Activated CD4-positive, alpha-beta T cell treated with anti-CD3 and anti-CD28 coated beads, Interleukin-2, amount 10 ng/mL, durations not matched to agents 7 days and 5 days (primary cell): ENCODE measurements around the gene LOXL3. TPM values are rescaled to one million over a fixed set of nuclear protein-coding genes. Genes with fewer than 3 reads are reported as not detected.
"Not testable (repeated sequence)": the region's sequence is repeated elsewhere in the genome, so short reads cannot be mapped to it uniquely, and the experiment has no call there.

Experiments used
- CTCF ChIA-PET: fragments of 350-600 bp; sonication (Branson Sonifier 250); formaldehyde crosslinking; loops from one replicate; lab custom pipeline; 2021; ENCODE audit warnings: antibody characterized with exemption; lab: Charles Lee
- POLR2A ChIA-PET: fragments of 350-600 bp; sonication (Branson Sonifier 250); formaldehyde crosslinking; loops from one replicate; lab custom pipeline; 2021; ENCODE audit warnings: antibody characterized with exemption; lab: Charles Lee
- DNase-seq: peaks from one replicate; pipeline ENCODE4 v3.0.0-alpha.2; 2020
- H3K27ac Mint-ChIP-seq: one replicate; pipeline ENCODE4 v1.8.0; 2021; ENCODE audit warnings: mild to moderate bottlenecking, moderate library complexity, mixed read lengths
- H3K27me3 Mint-ChIP-seq: one replicate; pipeline ENCODE4 v1.8.0; 2021; ENCODE audit warnings: mixed read lengths
- H3K36me3 Mint-ChIP-seq: one replicate; pipeline ENCODE4 v1.8.0; 2021; ENCODE audit warnings: low read depth, mixed read lengths
- H3K4me1 Mint-ChIP-seq: one replicate; pipeline ENCODE4 v1.8.0; 2021; ENCODE audit warnings: mixed read lengths
- H3K4me3 Mint-ChIP-seq: one replicate; pipeline ENCODE4 v1.8.0; 2021; ENCODE audit warnings: mild to moderate bottlenecking, moderate library complexity, mixed read lengths
- H3K9me3 Mint-ChIP-seq: one replicate; pipeline ENCODE4 v1.8.0; 2021; ENCODE audit warnings: mixed read lengths
- total RNA-seq, 2 experiments: library from RNA; stranded (reverse); gene quantifications; one replicate each; pipeline ENCODE4 v1.2.3, GENCODE V29; 2021

LOXL3 gene
- total RNA-seq, 2 experiments from 2014 or later = 0.12 to 0.15 TPM

GRCh38 chr2:74567881-74568280 lies 14.1 kb upstream of the LOXL3 start:
- ChIA-PET POLR2A (no interaction called here), CTCF (interaction anchor here (0.6 to 4.6 kb wide), 3 partner anchors 9 to 149 kb away, joined by 3 to 24 read pairs (median 3); no protein-coding TSS in a partner anchor)
- Mint-ChIP-seq H3K4me1 (peaks cover 21% of the 10 kb centered on the region), H3K4me3 (no peak overlapping the region), H3K36me3 (no peaks in the 10 kb centered on the region), H3K27ac (no peak overlapping the region), H3K9me3 (peaks cover 2% of the 10 kb centered on the region), H3K27me3 (peaks cover 4% of the 10 kb centered on the region)
- no peak for DNase-seq

- peak overlapping the region; percentile 11 for H3K27ac Mint-ChIP-seq
- no peaks in the 10 kb centered on the region for H3K9me3 Mint-ChIP-seq
- no peaks in the 10 kb centered on the region for H3K36me3 Mint-ChIP-seq
- ChIA-PET CTCF (interaction anchor here (0.8 to 4.6 kb wide), 7 partner anchors 10 to 84 kb away, joined by 3 to 24 read pairs (median 3); partner anchors contain the start of genes CCDC142 and TTC31), POLR2A (interaction anchor here (0.6 to 0.7 kb wide), 3 partner anchors 11 to 786 kb away, joined by 3 to 6 read pairs (median 6); no protein-coding TSS in a partner anchor)
- peaks cover 8% of the 10 kb centered on the region for H3K27me3 Mint-ChIP-seq
- peaks cover 21% of the 10 kb centered on the region for H3K4me1 Mint-ChIP-seq
- H3K4me3 Mint-ChIP-seq = no peak overlapping the region
- DNase-seq = no peak
These were observed 13.0 kb upstream of the LOXL3 start for GRCh38 chr2:74566754-74567085.

GRCh38 chr2:74566076-74566753 lies 12.5 kb upstream of the LOXL3 start:
- CTCF ChIA-PET = interaction anchor here (0.8 to 4.6 kb wide), 7 partner anchors 10 to 83 kb away, joined by 3 to 24 read pairs (median 3); partner anchors contain the start of genes CCDC142 and TTC31
- POLR2A ChIA-PET = interaction anchor here (0.6 to 0.7 kb wide), 3 partner anchors 11 to 785 kb away, joined by 3 to 6 read pairs (median 6); no protein-coding TSS in a partner anchor
- no peak overlapping the region for H3K4me3 Mint-ChIP-seq
- H3K36me3 Mint-ChIP-seq = no peaks in the 10 kb centered on the region
- no peak for DNase-seq
- H3K9me3 Mint-ChIP-seq = no peaks in the 10 kb centered on the region
- H3K27ac Mint-ChIP-seq = peak overlapping the region; percentile 1
- H3K4me1 Mint-ChIP-seq = peaks cover 21% of the 10 kb centered on the region
- H3K27me3 Mint-ChIP-seq = peaks cover 13% of the 10 kb centered on the region

GRCh38 chr2:74564222-74564621 lies 10.5 kb upstream of the LOXL3 start:
- DNase-seq = no peak
- H3K27me3 Mint-ChIP-seq = peaks cover 18% of the 10 kb centered on the region
- no peaks in the 10 kb centered on the region for H3K9me3 Mint-ChIP-seq
- no peak overlapping the region for H3K4me3 Mint-ChIP-seq
- peaks cover 24% of the 10 kb centered on the region for H3K4me1 Mint-ChIP-seq
- POLR2A ChIA-PET = no interaction called here
- CTCF ChIA-PET = interaction anchor here (1.8 kb wide), 1 partner anchor 13 kb away, joined by 6 read pairs; no protein-coding TSS in a partner anchor
- H3K27ac Mint-ChIP-seq = no peak overlapping the region
- no peaks in the 10 kb centered on the region for H3K36me3 Mint-ChIP-seq

GRCh38 chr2:74562126-74562775 lies 8.5 kb upstream of the LOXL3 start:
- POLR2A ChIA-PET = no interaction called here

DNA sequence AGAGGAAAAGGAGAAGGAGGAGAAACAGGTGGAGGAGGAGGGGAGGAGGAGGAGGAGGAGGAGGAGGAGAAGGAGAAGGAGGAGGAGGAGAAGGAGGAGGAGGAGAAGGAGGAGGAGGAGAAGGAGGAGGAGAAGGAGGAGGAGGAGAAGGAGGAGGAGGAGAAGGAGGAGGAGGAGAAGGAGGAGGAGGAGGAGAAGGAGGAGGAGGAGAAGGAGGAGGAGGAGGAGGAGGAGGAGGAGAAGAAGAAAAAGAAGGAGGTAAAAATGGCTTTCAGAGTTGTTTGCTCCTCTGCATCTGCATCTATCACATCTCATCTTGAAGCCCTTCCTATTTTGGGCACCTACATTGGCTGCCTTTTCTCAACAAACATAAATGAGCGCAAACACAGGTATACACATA lies 7.3 kb upstream of the LOXL3 start:
- DNase-seq, H3K27ac Mint-ChIP-seq, H3K4me3 Mint-ChIP-seq, POLR2A ChIA-PET, H3K9me3 Mint-ChIP-seq: not testable (repeated sequence)
- CTCF ChIA-PET = interaction anchor here (1.4 to 6.5 kb wide), 2 partner anchors 15 to 22 kb away, joined by 4 to 36 read pairs; no protein-coding TSS in a partner anchor
- peaks cover 18% of the 10 kb centered on the region for H3K27me3 Mint-ChIP-seq
- peaks cover 10% of the 10 kb centered on the region for H3K4me1 Mint-ChIP-seq
- H3K36me3 Mint-ChIP-seq = peaks cover 13% of the 10 kb centered on the region

More at GRCh38 chr2:74562126-74562775, 8.5 kb upstream of the LOXL3 start:
- Mint-ChIP-seq H3K27me3 (peaks cover 18% of the 10 kb centered on the region), H3K4me3 (no peak overlapping the region), H3K9me3 (no peaks in the 10 kb centered on the region), H3K36me3 (peaks cover 3% of the 10 kb centered on the region), H3K4me1 (peaks cover 11% of the 10 kb centered on the region), H3K27ac (no peak overlapping the region)
- no peak for DNase-seq
- CTCF ChIA-PET = interaction anchor here (0.6 kb wide), 1 partner anchor 33 kb away, joined by 3 read pairs; the partner anchor contains the start of genes AUP1 and HTRA2

- Mint-ChIP-seq H3K27ac (no peak overlapping the region), H3K4me3 (no peak overlapping the region), H3K9me3 (no peaks in the 10 kb centered on the region), H3K27me3 (peaks cover 16% of the 10 kb centered on the region), H3K4me1 (peaks cover 13% of the 10 kb centered on the region), H3K36me3 (peaks cover 13% of the 10 kb centered on the region)
- CTCF ChIA-PET = interaction anchor here (0.6 to 6.5 kb wide), 3 partner anchors 15 to 155 kb away, joined by 3 to 36 read pairs (median 4); no protein-coding TSS in a partner anchor
- POLR2A ChIA-PET = no interaction called here
- no peak for DNase-seq
These were observed 6.8 kb upstream of the LOXL3 start for GRCh38 chr2:74560591-74560990.

DNA sequence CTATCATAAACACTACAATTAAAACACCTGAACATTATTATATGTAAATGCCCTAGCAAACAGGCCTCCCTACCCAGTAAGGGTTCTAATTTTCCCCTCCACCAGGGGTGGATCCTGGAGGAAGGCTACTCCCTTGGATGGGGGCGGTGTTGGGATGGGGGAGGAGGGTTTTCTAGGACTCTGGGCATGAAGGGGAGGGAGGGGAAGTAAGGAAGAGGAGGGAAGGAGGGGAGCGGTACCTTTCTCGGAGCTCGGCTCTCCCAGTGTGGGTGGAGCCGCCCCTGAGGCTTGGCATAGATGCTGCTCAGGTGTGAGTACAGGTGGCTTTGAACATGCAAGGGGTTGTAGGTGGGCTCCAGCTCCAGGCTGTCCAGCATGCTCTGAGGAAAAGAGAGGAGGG lies 6.2 kb upstream of the LOXL3 start:
- Mint-ChIP-seq H3K9me3 (no peaks in the 10 kb centered on the region), H3K36me3 (peaks cover 13% of the 10 kb centered on the region), H3K4me3 (no peak overlapping the region), H3K27me3 (peaks cover 16% of the 10 kb centered on the region), H3K4me1 (peaks cover 17% of the 10 kb centered on the region), H3K27ac (no peak overlapping the region)
- ChIA-PET POLR2A (no interaction called here), CTCF (interaction anchor here (0.6 to 6.5 kb wide), 4 partner anchors 16 to 156 kb away, joined by 3 to 36 read pairs (median 8); no protein-coding TSS in a partner anchor)
- no peak for DNase-seq

DNA sequence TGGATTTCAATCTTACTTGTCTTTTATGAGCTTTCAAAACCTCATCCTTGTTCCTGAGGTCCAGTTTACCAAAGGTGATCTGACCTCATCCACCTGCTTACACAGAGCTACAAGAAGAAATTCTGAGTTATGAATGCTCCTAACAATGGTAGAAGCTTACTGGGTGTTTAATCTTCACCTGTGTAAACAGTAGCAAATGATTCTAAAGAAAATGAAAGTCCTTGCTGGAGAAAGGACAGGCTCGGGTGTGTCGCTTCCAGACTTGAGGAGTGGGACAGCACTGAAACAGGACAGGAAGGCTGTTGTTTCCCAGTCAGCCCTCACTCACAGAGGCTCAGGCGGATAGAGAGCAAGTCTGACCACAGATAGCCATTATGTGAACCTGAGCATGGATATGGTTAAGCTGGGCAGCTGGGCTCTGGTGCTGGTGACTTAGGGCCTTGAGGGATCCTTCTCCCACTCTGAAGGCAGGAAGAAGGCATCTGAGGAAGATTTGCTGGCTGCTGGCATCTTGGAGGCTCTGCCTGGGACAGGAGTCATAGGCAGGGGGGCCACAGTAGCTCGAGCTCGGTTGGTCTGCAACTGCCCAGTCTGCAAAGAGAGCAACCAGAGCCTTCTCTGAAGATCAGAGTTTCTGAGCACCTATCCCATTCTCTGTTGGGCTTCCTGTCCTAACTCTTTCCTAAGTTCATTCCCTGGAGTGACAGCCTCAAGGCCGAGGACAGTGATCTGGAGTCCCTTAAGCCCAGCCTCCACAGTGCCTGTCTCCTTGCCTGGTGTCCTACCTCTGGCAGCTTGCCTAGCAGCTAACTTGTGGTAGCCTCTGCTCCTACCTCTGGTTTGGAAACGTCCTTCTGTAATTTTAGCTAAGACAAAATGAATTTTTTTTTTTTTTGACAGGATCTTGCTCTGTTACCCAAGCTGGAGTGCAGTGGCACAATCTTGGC lies 4.8 kb upstream of the LOXL3 start:
- no peak overlapping the region for H3K4me3 Mint-ChIP-seq
- H3K27ac Mint-ChIP-seq = no peak overlapping the region
- H3K4me1 Mint-ChIP-seq = peaks cover 19% of the 10 kb centered on the region
- CTCF ChIA-PET = interaction anchor here (0.7 to 6.5 kb wide), 8 partner anchors 9 to 75 kb away, joined by 3 to 36 read pairs (median 4); partner anchors contain the start of genes CCDC142 and TTC31
- POLR2A ChIA-PET = no interaction called here
- no peaks in the 10 kb centered on the region for H3K9me3 Mint-ChIP-seq
- no peak for DNase-seq
- H3K27me3 Mint-ChIP-seq = peaks cover 14% of the 10 kb centered on the region
- peaks cover 13% of the 10 kb centered on the region for H3K36me3 Mint-ChIP-seq

DNA sequence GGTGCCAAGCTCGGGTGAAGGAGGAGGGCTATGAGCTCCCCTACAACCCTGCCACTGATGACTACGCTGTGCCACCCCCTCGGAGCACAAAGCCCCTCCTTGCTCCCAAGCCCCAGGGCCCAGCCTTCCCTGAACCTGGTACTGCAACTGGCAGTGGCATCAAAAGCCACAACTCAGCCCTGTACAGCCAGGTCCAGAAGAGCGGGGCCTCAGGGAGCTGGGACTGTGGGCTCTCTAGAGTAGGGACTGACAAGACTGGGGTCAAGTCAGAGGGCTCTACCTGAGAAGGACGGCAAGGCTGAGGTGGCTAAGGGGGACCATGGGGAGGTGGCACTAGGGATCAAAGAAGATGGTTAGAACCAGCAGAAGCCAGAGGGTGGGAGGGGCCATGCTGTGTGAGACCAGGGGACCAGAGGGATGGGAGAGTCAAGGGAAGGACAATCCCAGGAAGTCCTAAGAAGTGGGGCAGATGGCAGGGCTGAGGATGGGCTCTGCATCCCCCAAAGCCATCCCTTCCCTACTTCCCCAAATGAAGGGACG lies 3.2 kb upstream of the LOXL3 start:
- Mint-ChIP-seq H3K27ac (peak overlapping the region; percentile 60), H3K36me3 (peaks cover 13% of the 10 kb centered on the region), H3K4me1 (peaks cover 26% of the 10 kb centered on the region), H3K9me3 (no peaks in the 10 kb centered on the region), H3K27me3 (peaks cover 14% of the 10 kb centered on the region), H3K4me3 (peak overlapping the region; percentile 18)
- DNase-seq = no peak
- CTCF ChIA-PET = interaction anchor here (0.8 to 6.5 kb wide), 4 partner anchors 10 to 126 kb away, joined by 3 to 36 read pairs (median 3); no protein-coding TSS in a partner anchor
- POLR2A ChIA-PET = no interaction called here

GRCh38 chr2:74556159-74556558 lies 2.4 kb upstream of the LOXL3 start:
- peaks cover 26% of the 10 kb centered on the region for H3K4me1 Mint-ChIP-seq
- peaks cover 13% of the 10 kb centered on the region for H3K36me3 Mint-ChIP-seq
- peak overlapping the region; percentile 56 for H3K27ac Mint-ChIP-seq
- CTCF ChIA-PET = interaction anchor here (0.9 to 6.5 kb wide), 5 partner anchors 10 to 68 kb away, joined by 3 to 36 read pairs (median 3); no protein-coding TSS in a partner anchor
- POLR2A ChIA-PET = no interaction called here
- no peak for DNase-seq
- H3K9me3 Mint-ChIP-seq = no peaks in the 10 kb centered on the region
- H3K4me3 Mint-ChIP-seq = peak overlapping the region; percentile 31
- H3K27me3 Mint-ChIP-seq = peaks cover 14% of the 10 kb centered on the region
